ENCODE results near the gene PRRC2A.

DNA sequence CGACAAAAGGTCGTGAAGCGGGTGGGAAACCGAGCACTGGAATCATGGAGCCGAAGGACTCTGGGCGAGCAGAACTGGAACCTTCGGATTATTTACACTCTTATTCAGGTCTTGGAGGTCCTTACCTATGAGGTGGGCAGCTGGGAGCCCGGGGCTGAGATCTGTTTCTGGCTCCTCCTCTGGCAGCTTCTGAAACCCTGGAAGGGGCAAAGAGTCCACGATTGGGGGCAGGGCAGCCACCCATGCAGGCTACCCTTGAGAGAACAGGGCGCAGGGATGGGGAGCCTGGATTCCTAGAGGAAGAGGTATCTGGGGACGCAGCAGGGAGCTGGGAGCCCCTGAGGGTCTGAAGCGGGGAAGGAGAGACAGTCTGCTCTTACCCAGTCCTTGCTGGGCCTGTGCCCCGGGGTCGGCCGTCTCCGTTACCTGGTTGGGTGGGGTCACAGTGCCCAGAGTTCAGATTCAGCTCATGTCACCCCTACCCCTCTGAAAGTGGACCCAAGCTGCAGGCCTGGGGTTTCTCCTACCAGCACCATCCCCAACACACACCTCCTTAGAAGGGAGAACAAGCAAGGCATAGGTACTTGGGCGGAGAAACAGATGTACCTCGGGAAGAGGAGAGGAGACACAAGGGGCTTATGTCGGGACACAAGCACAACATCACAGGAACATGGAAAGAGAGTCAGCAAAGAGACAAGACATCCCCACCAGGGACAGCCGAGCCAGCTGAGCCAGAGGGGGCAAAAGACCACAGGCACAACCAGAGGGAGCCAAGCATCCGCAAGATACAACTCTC, 38.9 kb upstream of the PRRC2A start:
- TF ChIP-seq, protein P1, sequence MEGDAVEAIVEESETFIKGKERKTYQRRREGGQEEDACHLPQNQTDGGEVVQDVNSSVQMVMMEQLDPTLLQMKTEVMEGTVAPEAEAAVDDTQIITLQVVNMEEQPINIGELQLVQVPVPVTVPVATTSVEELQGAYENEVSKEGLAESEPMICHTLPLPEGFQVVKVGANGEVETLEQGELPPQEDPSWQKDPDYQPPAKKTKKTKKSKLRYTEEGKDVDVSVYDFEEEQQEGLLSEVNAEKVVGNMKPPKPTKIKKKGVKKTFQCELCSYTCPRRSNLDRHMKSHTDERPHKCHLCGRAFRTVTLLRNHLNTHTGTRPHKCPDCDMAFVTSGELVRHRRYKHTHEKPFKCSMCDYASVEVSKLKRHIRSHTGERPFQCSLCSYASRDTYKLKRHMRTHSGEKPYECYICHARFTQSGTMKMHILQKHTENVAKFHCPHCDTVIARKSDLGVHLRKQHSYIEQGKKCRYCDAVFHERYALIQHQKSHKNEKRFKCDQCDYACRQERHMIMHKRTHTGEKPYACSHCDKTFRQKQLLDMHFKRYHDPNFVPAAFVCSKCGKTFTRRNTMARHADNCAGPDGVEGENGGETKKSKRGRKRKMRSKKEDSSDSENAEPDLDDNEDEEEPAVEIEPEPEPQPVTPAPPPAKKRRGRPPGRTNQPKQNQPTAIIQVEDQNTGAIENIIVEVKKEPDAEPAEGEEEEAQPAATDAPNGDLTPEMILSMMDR (IDR thresholded peaks at IDR 0.05): no peak
- TF ChIP-seq POLR2A (IDR thresholded peaks at IDR 0.05): no peak
